Measurements from ENCODE around the gene TYW5.
"Not testable (repeated sequence)": the region's sequence is repeated elsewhere in the genome, so short reads cannot be mapped to it uniquely, and the experiment has no call there.

TYW5 gene

GRCh38 chr2:199912553-199913114 lies 42.7 kb downstream of the TYW5 start:
- DNase-seq = not testable (repeated sequence)

GRCh38 chr2:199911877-199912161 lies 43.5 kb downstream of the TYW5 start:
- DNase-seq = no peak

- peak; percentile 87 for DNase-seq
Measured at GRCh38 chr2:199911052-199911876, 44.0 kb downstream of the TYW5 start, which contains the start of gene C2orf69. Gene C2orf69 (plus strand): TSS chr2:199911293. CDS start chr2:199911439, 146 bp downstream.

GRCh38 chr2:199910338-199911051 lies 44.8 kb downstream of the TYW5 start:
- DNase-seq = no peak

- DNase-seq = no peak
Measured at GRCh38 chr2:199907008-199907714, 48.1 kb downstream of the TYW5 start.

- no peak for DNase-seq
Measured at GRCh38 chr2:199903111-199903510, 52.2 kb downstream of the TYW5 start.

- DNase-seq = no peak
Measured at GRCh38 chr2:199902486-199903110, 52.7 kb downstream of the TYW5 start.

- no peak for DNase-seq
Measured at GRCh38 chr2:199901942-199902341, 53.3 kb downstream of the TYW5 start.

GRCh38 chr2:199896617-199897016 lies 58.7 kb downstream of the TYW5 start:
- no peak for DNase-seq

GRCh38 chr2:199895406-199895805 lies 59.9 kb downstream of the TYW5 start:
- DNase-seq = no peak

GRCh38 chr2:199883474-199884212 lies 71.6 kb downstream of the TYW5 start:
- no peak for DNase-seq

GRCh38 chr2:199882667-199883066 lies 72.6 kb downstream of the TYW5 start:
- DNase-seq = no peak
